CD14-positive monocyte (primary cell): ENCODE data around the gene CPE. TPM values are rescaled to one million over a fixed set of nuclear protein-coding genes. Genes with fewer than 3 reads are reported as not detected.

Source experiments
- DNase-seq, 3 donors: peaks; one replicate each; pipeline ENCODE4 v3.0.0-alpha.2; 2011 to 2022
- H2AFZ ChIP-seq: 2 replicates; pipeline ENCODE4 v1.6.0; 2012; ENCODE audit warnings: mild to moderate bottlenecking, low read depth, low read length, inconsistent platforms; ENCODE audit not compliant: insufficient read depth, poor library complexity, severe bottlenecking
- H3K27ac ChIP-seq, 2 donors: 1 replicate in 1 of 2; 2 replicates in 1 of 2; pipeline ENCODE4 v1.5.1; 2012 to 2013; ENCODE audit warnings: low read length in 2 of 2, control low read depth in 1 of 2, inconsistent platforms in 1 of 2, low read depth in 1 of 2, mild to moderate bottlenecking in 1 of 2
- H3K27me3 ChIP-seq, 2 donors: one replicate each; pipeline versions ENCODE4 v1.6.0 to v1.6.1; 2011 to 2013; ENCODE audit warnings: low read length in 2 of 2; ENCODE audit not compliant: control insufficient read depth in 2 of 2, insufficient read depth in 2 of 2
- H3K36me3 ChIP-seq, 2 donors: replicated peaks in 1 of 2; 1 replicate in 1 of 2; 2 replicates in 1 of 2; pipeline versions ENCODE4 v1.5.1 to v1.6.1; 2012 to 2013; ENCODE audit warnings: low read length in 2 of 2, control low read depth in 1 of 2, inconsistent platforms in 1 of 2, mild to moderate bottlenecking in 1 of 2; ENCODE audit not compliant: insufficient read depth in 2 of 2, control insufficient read depth in 1 of 2
- H3K4me1 ChIP-seq, 2 donors: 1 replicate in 1 of 2; 2 replicates in 1 of 2; pipeline versions ENCODE4 v1.5.1 to v1.6.1; 2012 to 2013; ENCODE audit warnings: low read length in 2 of 2, control low read depth in 1 of 2, inconsistent platforms in 1 of 2, mild to moderate bottlenecking in 1 of 2, moderate library complexity in 1 of 2; ENCODE audit not compliant: insufficient read depth in 2 of 2, control insufficient read depth in 1 of 2
- H3K4me2 ChIP-seq: replicated peaks from 2 replicates; pipeline ENCODE3; 2012; ENCODE audit warnings: low read length, moderate library complexity, mild to moderate bottlenecking; ENCODE audit not compliant: poor library complexity, severe bottlenecking; ENCODE audit errors: extremely low read depth
- H3K4me3 ChIP-seq, 3 experiments: fragments of 200-600 bp in 1 of 3; sonication (generic) in 1 of 3; replicated peaks in 1 of 3; 1 replicate in 2 of 3; 2 replicates in 1 of 3; pipeline ENCODE4 v1.5.1; 2011 to 2013; ENCODE audit warnings: low read length in 3 of 3, mild to moderate bottlenecking in 3 of 3, control low read depth in 2 of 3, low read depth in 2 of 3, inconsistent platforms in 1 of 3, moderate library complexity in 1 of 3
- H3K79me2 ChIP-seq: 2 replicates; pipeline ENCODE4 v1.6.0; 2012; ENCODE audit warnings: mild to moderate bottlenecking, control low read depth, inconsistent platforms, low read length, moderate library complexity; ENCODE audit not compliant: insufficient read depth
- H3K9ac ChIP-seq: 2 replicates; pipeline ENCODE4 v1.6.0; 2017; ENCODE audit warnings: low read length, mild to moderate bottlenecking; ENCODE audit not compliant: insufficient read depth, poor library complexity, severe bottlenecking
- H3K9me3 ChIP-seq, 2 donors: replicated peaks in 1 of 2; 1 replicate in 1 of 2; 2 replicates in 1 of 2; pipeline versions ENCODE4 v1.5.1 to v1.6.1; 2012 to 2013; ENCODE audit warnings: low read length in 2 of 2, control low read depth in 1 of 2; ENCODE audit not compliant: control insufficient read depth in 1 of 2, insufficient read depth in 1 of 2
- H4K20me1 ChIP-seq: 2 replicates; pipeline ENCODE4 v1.6.0; 2012; ENCODE audit warnings: mild to moderate bottlenecking, low read length, control low read depth, moderate library complexity; ENCODE audit not compliant: insufficient read depth
- H3K27ac Mint-ChIP-seq, 7 donors: one replicate each; pipeline ENCODE4 v1.8.0; 2020; ENCODE audit warnings: mild to moderate bottlenecking in 7 of 7, mixed read lengths in 7 of 7, moderate library complexity in 6 of 7, inconsistent platforms in 2 of 7
- H3K27me3 Mint-ChIP-seq, 3 donors: one replicate each; pipeline ENCODE4 v1.8.0; 2021 to 2022; ENCODE audit warnings: low read depth in 3 of 3, mild to moderate bottlenecking in 3 of 3, mixed read lengths in 3 of 3, moderate library complexity in 3 of 3, inconsistent platforms in 1 of 3
- H3K36me3 Mint-ChIP-seq, 2 donors: one replicate each; pipeline ENCODE4 v1.8.0; 2020; ENCODE audit warnings: mixed read lengths in 2 of 2, inconsistent platforms in 1 of 2, mild to moderate bottlenecking in 1 of 2
- H3K4me1 Mint-ChIP-seq: one replicate; pipeline ENCODE4 v1.8.0; 2020; ENCODE audit warnings: mild to moderate bottlenecking, mixed read lengths
- H3K4me3 Mint-ChIP-seq, 2 donors: one replicate each; pipeline ENCODE4 v1.8.0; 2020; ENCODE audit warnings: mild to moderate bottlenecking in 2 of 2, mixed read lengths in 2 of 2, moderate library complexity in 1 of 2
- H3K9me3 Mint-ChIP-seq, 7 donors: one replicate each; pipeline ENCODE4 v1.8.0; 2020 to 2022; ENCODE audit warnings: mixed read lengths in 7 of 7, mild to moderate bottlenecking in 6 of 7, moderate library complexity in 6 of 7, inconsistent platforms in 2 of 7
- WGBS: methylation state at CpG from one replicate; pipeline ENCODE4 v1.1.5; 2013; ENCODE audit warnings: missing lambda C conversion rate; ENCODE audit not compliant: insufficient coverage; 5-methylcytosine and 5-hydroxymethylcytosine counted together
- intact Hi-C, 2 donors: fragments of 100-400 bp; cut with micrococcal nuclease; formaldehyde crosslinking; loops; one replicate each; pipeline versions ENCODE4 v1.15.0 to v1.15.1; 2023
- polyA plus RNA-seq, 3 donors: library from polyadenylated mRNA; depleted of rRNA in 1 of 3; unstranded in 2 of 3; stranded (reverse) in 1 of 3; fragments of 300-500 nt in 2 of 3; fragments of >200 nt in 1 of 3; fragmentation: Illumina TruSeq in 2 of 3; gene quantifications; 1 replicate in 2 of 3; 2 replicates in 1 of 3; pipeline ENCODE4 v1.2.3, GENCODE V29; 2012 to 2021
- TF ChIP-seq, protein P1 (sequence below): fragments of 200-600 bp; IDR thresholded peaks from one replicate; pipeline ENCODE4 v1.8.0; 2022; ENCODE audit warnings: antibody characterized with exemption, mild to moderate bottlenecking

CPE gene
- polyA plus RNA-seq, 3 donors = 0.09 to 0.13 TPM; not detected in 1

DNA sequence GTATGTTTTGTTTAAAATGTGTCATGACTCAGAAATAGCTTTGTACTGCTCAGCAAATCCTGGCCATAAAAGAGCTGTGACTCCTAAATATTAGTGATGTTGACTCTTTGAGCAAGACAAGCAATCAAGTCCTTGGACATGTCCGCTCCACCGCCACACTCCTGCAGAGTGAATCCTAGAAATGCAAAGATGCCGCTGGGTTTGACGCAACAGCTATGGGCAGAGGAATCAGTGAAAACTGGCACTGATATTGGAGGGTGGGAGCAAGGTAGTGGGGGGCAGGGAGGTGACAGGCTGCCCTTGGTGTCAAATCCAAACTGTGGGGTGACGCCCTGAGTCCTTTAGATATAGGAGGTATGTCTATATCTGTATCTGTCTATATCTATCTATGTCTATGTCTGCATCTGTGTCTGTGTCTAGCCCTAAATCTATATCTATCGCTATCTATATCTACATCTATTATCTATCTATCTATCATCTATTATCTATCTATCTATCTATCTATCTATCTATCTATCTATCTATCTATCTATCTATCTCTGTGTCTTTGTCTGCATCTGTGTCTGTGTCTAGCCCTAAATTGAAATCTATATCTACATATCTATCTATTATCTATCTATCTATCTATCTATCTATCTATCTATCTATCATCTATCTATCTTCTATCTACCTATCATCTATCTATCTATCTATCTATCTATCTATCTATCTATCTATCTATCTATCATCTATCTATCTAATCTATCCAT lies 129.7 kb downstream of the CPE start:
- no peak overlapping the region for H3K27ac Mint-ChIP-seq
- no peak overlapping the region for H3K4me3 Mint-ChIP-seq
- no peak overlapping the region for H3K27ac ChIP-seq
- no peak overlapping the region for H3K4me3 ChIP-seq
- H3K4me2 ChIP-seq = no peak overlapping the region
- TF ChIP-seq, protein P1, sequence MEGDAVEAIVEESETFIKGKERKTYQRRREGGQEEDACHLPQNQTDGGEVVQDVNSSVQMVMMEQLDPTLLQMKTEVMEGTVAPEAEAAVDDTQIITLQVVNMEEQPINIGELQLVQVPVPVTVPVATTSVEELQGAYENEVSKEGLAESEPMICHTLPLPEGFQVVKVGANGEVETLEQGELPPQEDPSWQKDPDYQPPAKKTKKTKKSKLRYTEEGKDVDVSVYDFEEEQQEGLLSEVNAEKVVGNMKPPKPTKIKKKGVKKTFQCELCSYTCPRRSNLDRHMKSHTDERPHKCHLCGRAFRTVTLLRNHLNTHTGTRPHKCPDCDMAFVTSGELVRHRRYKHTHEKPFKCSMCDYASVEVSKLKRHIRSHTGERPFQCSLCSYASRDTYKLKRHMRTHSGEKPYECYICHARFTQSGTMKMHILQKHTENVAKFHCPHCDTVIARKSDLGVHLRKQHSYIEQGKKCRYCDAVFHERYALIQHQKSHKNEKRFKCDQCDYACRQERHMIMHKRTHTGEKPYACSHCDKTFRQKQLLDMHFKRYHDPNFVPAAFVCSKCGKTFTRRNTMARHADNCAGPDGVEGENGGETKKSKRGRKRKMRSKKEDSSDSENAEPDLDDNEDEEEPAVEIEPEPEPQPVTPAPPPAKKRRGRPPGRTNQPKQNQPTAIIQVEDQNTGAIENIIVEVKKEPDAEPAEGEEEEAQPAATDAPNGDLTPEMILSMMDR = no peak
- H3K36me3 Mint-ChIP-seq = no peaks in the 10 kb centered on the region
- H4K20me1 ChIP-seq = no peaks in the 10 kb centered on the region
- no peak for DNase-seq
- H3K9me3 Mint-ChIP-seq = peaks cover 0 to 2% (median 0%) of the 10 kb centered on the region in 7 donors
- peaks cover 0 to 3% (median 3%) of the 10 kb centered on the region in 3 donors for H3K27me3 Mint-ChIP-seq
- no peak overlapping the region for H2AFZ ChIP-seq
- WGBS = 100% methylated on average over 3 of the region's 6 CpGs
- intact Hi-C loops = no loop called here
- H3K79me2 ChIP-seq = no peaks in the 10 kb centered on the region
- no peaks in the 10 kb centered on the region for H3K4me1 ChIP-seq
- no peaks in the 10 kb centered on the region for H3K27me3 ChIP-seq
- no peaks in the 10 kb centered on the region for H3K36me3 ChIP-seq
- H3K4me1 Mint-ChIP-seq = no peaks in the 10 kb centered on the region
- H3K9ac ChIP-seq = no peak overlapping the region
- no peaks in the 10 kb centered on the region for H3K9me3 ChIP-seq

DNA sequence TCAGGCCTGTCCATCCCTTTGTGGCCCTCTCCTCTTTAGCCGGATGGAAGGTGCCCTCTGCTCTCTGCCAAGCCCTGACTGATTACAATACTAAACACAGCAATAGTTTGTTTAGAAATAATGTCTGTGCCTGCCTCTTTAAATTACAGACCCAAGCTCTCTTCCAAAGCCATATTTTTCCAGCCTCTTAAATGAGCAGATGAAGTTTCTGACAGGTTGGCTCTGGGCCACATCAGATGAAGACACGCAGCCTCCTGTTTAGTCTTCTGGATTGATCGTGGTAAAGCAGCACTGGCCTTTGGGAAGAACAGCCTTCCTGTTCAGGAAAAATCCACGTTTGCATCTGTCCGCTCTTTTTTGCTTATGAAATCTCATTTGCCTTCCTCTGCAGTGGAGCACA lies 133.6 kb downstream of the CPE start:
- 13% methylated on average over 2 of the region's 5 CpGs for WGBS
- Histone ChIP-seq H3K9me3 (no peaks in the 10 kb centered on the region), H3K9ac (no peak overlapping the region), H3K27ac (no peak overlapping the region), H3K27me3 (no peaks in the 10 kb centered on the region), H3K36me3 (no peaks in the 10 kb centered on the region), H3K79me2 (no peaks in the 10 kb centered on the region), H3K4me3 (no peak overlapping the region), H3K4me1 (no peaks in the 10 kb centered on the region), H2AFZ (no peak overlapping the region), H3K4me2 (no peak overlapping the region), H4K20me1 (no peaks in the 10 kb centered on the region)
- Mint-ChIP-seq H3K4me1 (no peaks in the 10 kb centered on the region), H3K36me3 (no peaks in the 10 kb centered on the region), H3K27ac (no peak overlapping the region), H3K27me3 (peaks cover under 1 to 5% (median 3%) of the 10 kb centered on the region in 3 donors), H3K9me3 (peaks cover 0 to 1% (median 0%) of the 10 kb centered on the region in 7 donors), H3K4me3 (no peak overlapping the region)
- TF ChIP-seq, protein P1 = no peak
- no peak for DNase-seq
- intact Hi-C loops = no loop called here
